ENCODE data around the gene EXOG. TPM values are rescaled to one million over a fixed set of nuclear protein-coding genes. Genes with fewer than 3 reads are reported as not detected.

The EXOG gene
- total and polyA plus RNA-seq, 10 donors = 3.9 to 20.9 (median 18.1) TPM

DNA sequence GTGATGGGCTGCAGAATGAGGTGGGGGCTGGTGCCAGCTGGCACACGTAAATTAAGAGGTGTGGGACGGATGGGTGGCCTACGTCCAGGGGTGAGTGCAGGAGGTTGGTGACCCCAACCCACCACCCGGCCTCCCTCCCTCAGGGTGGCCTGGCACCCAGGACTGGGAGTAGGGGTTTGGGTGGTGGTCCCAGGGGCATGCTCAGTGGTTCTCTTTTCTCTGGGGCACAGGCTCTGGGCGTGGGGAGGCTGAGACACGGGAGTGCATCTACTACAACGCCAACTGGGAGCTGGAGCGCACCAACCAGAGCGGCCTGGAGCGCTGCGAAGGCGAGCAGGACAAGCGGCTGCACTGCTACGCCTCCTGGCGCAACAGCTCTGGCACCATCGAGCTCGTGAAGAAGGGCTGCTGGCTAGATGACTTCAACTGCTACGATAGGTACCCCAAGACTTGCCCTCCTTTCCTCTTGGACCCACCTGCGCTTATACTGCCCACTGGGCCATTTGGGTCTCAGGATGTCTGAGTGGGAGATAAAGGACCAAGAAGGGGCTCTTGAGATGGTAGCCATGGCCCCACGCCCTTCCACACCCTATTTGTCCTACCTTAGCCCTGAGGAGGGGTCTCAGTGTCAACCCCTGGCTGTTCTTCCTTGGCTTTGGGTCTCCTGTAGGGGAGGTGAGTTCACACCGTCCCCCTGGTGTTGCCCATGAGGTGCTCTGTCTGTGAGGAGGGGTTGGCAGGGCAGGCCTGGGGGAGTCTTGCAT lies 18.9 kb upstream of the EXOG start:
- intact Hi-C loops (cut with DNase I; ENCODE audit: low total_unique reads) = no loop called here
- peaks cover 0 to 40% (median 21%) of the 10 kb centered on the region in 6 donors for H3K36me3 ChIP-seq
- H3K27me3 ChIP-seq (replicated peaks in 1 of 7) = no peaks in the 10 kb centered on the region
- TF ChIP-seq CTCF (IDR thresholded peaks at IDR 0.05 in 8 of 11, conservative IDR thresholded peaks at IDR 0.05 in 3 of 11) = no peak
- no peak for TF ChIP-seq POLR2A (IDR thresholded peaks at IDR 0.05)
- no peak for TF ChIP-seq POLR2AphosphoS5 (IDR thresholded peaks at IDR 0.05)
- WGBS, 5 donors = 89 to 94% (median 92%) methylated on average over 19 to 21 of the region's 21 CpGs
- peaks cover 0 to 3% (median 0%) of the 10 kb centered on the region in 6 donors for H3K4me1 ChIP-seq
- H3K9me3 ChIP-seq = no peaks in the 10 kb centered on the region
- peak; percentile 66 for DNase-seq
- H3K27ac ChIP-seq = no peak overlapping the region
- no peak overlapping the region for H3K4me3 ChIP-seq

- H3K4me3 ChIP-seq = no peak overlapping the region
- 91 to 95% (median 93%) methylated on average over 11 to 15 of the region's 15 CpGs for WGBS, 5 donors
- H3K9me3 ChIP-seq = no peaks in the 10 kb centered on the region
- H3K36me3 ChIP-seq = peaks cover 0 to 47% (median 27%) of the 10 kb centered on the region in 6 donors
- H3K27ac ChIP-seq = no peak overlapping the region
- H3K4me1 ChIP-seq = peaks cover 0 to 3% (median 0%) of the 10 kb centered on the region in 6 donors
- DNase-seq = peak; percentile 47
- intact Hi-C loops (cut with DNase I; ENCODE audit: low total_unique reads) = loop anchor here (2.0 kb wide), 1 partner anchor 131 kb away; the partner anchor contains the start of gene XYLB
- no peak for TF ChIP-seq POLR2AphosphoS5 (IDR thresholded peaks at IDR 0.05)
- no peak for TF ChIP-seq CTCF (IDR thresholded peaks at IDR 0.05 in 8 of 11, conservative IDR thresholded peaks at IDR 0.05 in 3 of 11)
- no peak for TF ChIP-seq POLR2A (IDR thresholded peaks at IDR 0.05)
- no peaks in the 10 kb centered on the region for H3K27me3 ChIP-seq (replicated peaks in 1 of 7)
These were observed 18.2 kb upstream of the EXOG start for GRCh38 chr3:38477839-38478450.

DNA sequence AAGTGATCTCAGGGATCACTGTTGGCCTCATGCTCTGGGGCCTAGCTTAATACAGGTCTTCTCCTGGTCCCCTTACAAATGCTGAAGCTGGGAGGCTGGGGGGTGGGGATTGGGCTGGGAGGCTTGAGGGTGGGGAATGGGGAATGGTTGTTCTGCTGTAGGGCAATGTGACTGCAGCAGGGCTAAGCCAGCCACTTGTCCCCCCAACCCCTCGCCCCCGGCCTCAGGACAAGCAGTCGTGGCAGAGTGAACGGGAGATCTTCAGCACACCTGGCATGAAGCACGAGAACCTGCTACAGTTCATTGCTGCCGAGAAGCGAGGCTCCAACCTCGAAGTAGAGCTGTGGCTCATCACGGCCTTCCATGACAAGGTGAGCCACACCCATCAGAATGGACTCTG lies 17.2 kb upstream of the EXOG start:
- TF ChIP-seq CTCF (IDR thresholded peaks at IDR 0.05 in 8 of 11, conservative IDR thresholded peaks at IDR 0.05 in 3 of 11) (no peak), POLR2AphosphoS5 (IDR thresholded peaks at IDR 0.05) (no peak), POLR2A (IDR thresholded peaks at IDR 0.05) (no peak)
- intact Hi-C loops (cut with DNase I; ENCODE audit: low total_unique reads) = loop anchor here (2.0 kb wide), 1 partner anchor 132 kb away; the partner anchor contains the start of gene XYLB
- no peak overlapping the region for H3K27ac ChIP-seq
- H3K27me3 ChIP-seq (replicated peaks in 1 of 7) = no peaks in the 10 kb centered on the region
- no peak for DNase-seq
- peaks cover 0 to 56% (median 33%) of the 10 kb centered on the region in 6 donors for H3K36me3 ChIP-seq
- WGBS, 5 donors = 88 to 96% (median 92%) methylated on average over 2 to 9 of the region's 9 CpGs
- H3K9me3 ChIP-seq = no peaks in the 10 kb centered on the region
- no peaks in the 10 kb centered on the region for H3K4me1 ChIP-seq
- H3K4me3 ChIP-seq = no peak overlapping the region

Data from spleen (tissue), 11 donors.